RWPE1 (cell line): ENCODE results near the gene KCTD5.

ENCODE experiments used
- CTCF ChIA-PET: fragments of 350-600 bp; sonication (Branson Sonifier 250); formaldehyde crosslinking; extraction: SDS; loops from one replicate; lab custom pipeline; 2021; lab: Yijun Ruan, JAX
- POLR2A ChIA-PET: fragments of 400-600 bp; formaldehyde crosslinking; extraction: SDS; loops from one replicate; lab custom pipeline; 2020; ENCODE audit warnings: antibody characterized with exemption; ENCODE audit not compliant: low non-redundant PET; lab: Yijun Ruan, JAX
- DNase-seq: peaks from one replicate; pipeline ENCODE4 v3.0.0; 2012; ENCODE audit warnings: low spot score
- H3K27ac ChIP-seq: fragments of 450-650 bp; 2 replicates; pipeline ENCODE4 v1.5.1; 2017
- CTCF ChIP-seq: fragments of 450-650 bp; conservative IDR thresholded peaks from 2 replicates; pipeline ENCODE4 v1.5.1; 2017; ENCODE audit warnings: low read depth, mild to moderate bottlenecking

Gene KCTD5

GRCh38 chr16:2715064-2715463, 32.7 kb downstream of the KCTD5 start:
- H3K27ac ChIP-seq: no peak overlapping the region
- ChIA-PET CTCF (interaction anchor here (0.7 kb wide), 1 partner anchor 22 kb away, joined by 4 read pairs; no protein-coding TSS in a partner anchor), POLR2A (no interaction called here)
- no peak for TF ChIP-seq CTCF
- DNase-seq: no peak

GRCh38 chr16:2715519-2715918, 33.2 kb downstream of the KCTD5 start:
- ChIA-PET CTCF (no interaction called here), POLR2A (no interaction called here)
- H3K27ac ChIP-seq: no peak overlapping the region
- peak; percentile 48 for DNase-seq
- TF ChIP-seq CTCF: no peak

- 0 out of 2 replicates have a peak overlapping the region, but pooled peaks have one; percentile 1 for H3K27ac ChIP-seq
- CTCF ChIA-PET: no interaction called here
- POLR2A ChIA-PET: no interaction called here
- DNase-seq: no peak
- TF ChIP-seq CTCF: no peak
Observed at GRCh38 chr16:2715966-2716885, 33.9 kb downstream of the KCTD5 start.

GRCh38 chr16:2716948-2717347, 34.6 kb downstream of the KCTD5 start:
- POLR2A ChIA-PET: no interaction called here
- H3K27ac ChIP-seq: 0 out of 2 replicates have a peak overlapping the region, but pooled peaks have one; percentile 1
- DNase-seq: no peak
- TF ChIP-seq CTCF: no peak
- CTCF ChIA-PET: no interaction called here

- DNase-seq: no peak
- ChIA-PET POLR2A (no interaction called here), CTCF (no interaction called here)
- 0 out of 2 replicates have a peak overlapping the region, but pooled peaks have one; percentile 1 for H3K27ac ChIP-seq
- TF ChIP-seq CTCF: no peak
Observed at GRCh38 chr16:2717383-2718263, 35.3 kb downstream of the KCTD5 start.
